Coronary artery (tissue), 2 donors: Measurements from ENCODE around the gene GPC6.

Experiments
- DNase-seq: peaks from one replicate; pipeline ENCODE4 v3.0.0-alpha.2; 2017; ENCODE audit warnings: low spot score
- H3K27ac ChIP-seq, 2 donors: fragments of 200-600 bp; sonication (generic); one replicate each; pipeline ENCODE4 v1.5.1; 2016 to 2019
- H3K4me3 ChIP-seq: fragments of 200-600 bp; sonication (generic); 2 replicates; pipeline ENCODE4 v1.5.1; 2016; ENCODE audit warnings: mild to moderate bottlenecking, moderate library complexity
- CTCF ChIP-seq: fragments of 200-600 bp; sonication (generic); IDR thresholded peaks from one replicate; pipeline ENCODE4 v1.5.1; 2019; ENCODE audit warnings: antibody characterized with exemption

The GPC6 gene

GRCh38 chr13:93715866-93716265 is 489.3 kb downstream of the GPC6 start:
- no peak overlapping the region for H3K27ac ChIP-seq
- no peak overlapping the region for H3K4me3 ChIP-seq
- no peak for DNase-seq
- no peak for TF ChIP-seq CTCF

DNA sequence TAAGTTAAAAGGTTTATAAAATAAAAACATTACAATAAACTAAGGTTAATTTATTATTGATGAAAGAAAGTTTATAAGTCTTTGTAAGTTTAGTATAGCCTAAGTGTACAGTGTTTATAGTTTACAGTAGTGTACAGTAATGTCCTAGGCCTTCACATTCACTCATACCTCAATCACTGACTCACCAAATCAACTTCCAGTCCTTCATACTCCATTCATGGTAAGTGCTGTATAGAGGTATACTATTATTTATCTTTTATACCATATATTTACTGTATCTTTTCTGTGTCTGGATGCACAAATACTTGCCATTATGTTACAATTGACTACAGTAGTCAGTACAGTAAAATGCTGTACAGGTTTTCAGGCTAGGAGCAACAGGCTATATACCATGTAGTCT is 490.0 kb downstream of the GPC6 start:
- TF ChIP-seq CTCF, result no peak
- DNase-seq, result no peak
- Histone ChIP-seq H3K4me3 (no peak overlapping the region), H3K27ac (no peak overlapping the region)

DNA sequence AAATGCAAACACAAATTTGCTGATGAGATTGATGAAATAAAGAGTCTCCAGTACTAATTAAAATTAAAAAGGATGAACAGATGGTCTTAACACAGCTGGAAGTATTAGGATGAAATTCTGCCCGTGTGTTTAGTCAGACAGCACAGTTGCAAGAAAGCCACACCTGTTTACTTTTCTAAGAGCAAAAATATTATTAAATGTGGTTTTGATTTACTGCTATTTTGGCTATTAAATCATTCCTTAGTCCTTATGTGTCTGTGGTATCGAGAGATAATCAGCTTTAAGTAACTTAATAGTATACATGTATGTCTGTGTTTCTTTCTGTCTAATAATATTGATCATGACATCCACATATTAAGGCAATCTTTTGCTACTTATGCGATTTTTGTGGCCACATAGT is 494.9 kb downstream of the GPC6 start:
- no peak for TF ChIP-seq CTCF
- H3K4me3 ChIP-seq, result no peak overlapping the region
- DNase-seq, result no peak
- H3K27ac ChIP-seq, result no peak overlapping the region

DNA sequence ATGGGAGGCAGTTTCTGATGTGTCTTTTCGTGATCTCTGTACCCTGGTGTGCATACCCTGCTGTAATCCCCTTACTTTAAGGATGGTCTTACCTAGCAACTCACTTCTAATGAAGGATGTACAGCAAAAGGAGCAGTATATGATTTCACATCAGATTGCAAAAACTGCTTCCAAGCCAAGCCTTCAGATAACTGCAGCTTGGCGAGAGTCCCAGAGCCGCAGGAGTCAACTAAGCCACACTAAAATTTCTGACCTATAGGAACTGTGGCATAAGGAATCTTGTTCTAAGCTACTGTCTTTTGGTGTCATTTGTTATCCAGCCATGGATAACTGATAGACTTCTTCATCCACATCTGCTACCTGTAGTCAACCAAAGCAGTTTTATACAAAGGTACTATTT is 496.7 kb downstream of the GPC6 start:
- Histone ChIP-seq H3K27ac (no peak overlapping the region), H3K4me3 (no peak overlapping the region)
- no peak for TF ChIP-seq CTCF
- no peak for DNase-seq

DNA sequence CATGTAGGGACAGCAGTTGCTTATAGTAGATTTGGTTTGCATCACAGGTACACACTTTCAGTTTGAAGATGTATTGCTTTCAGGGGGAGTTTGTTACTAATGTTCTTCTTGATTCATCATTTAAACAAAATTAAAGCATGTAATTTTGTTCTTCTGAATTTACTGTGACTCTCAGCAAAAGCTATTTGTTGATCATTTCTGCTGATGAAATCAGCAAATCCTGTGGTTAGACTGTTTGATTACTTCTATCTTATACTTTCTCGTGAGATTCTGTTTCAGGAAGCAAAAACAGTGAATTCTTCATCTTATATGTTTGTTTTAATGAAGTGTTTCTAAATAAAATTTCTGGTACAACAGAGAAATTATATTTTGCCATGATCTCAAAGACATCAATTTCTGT is 497.6 kb downstream of the GPC6 start:
- DNase-seq, result no peak
- H3K27ac ChIP-seq, result no peak overlapping the region
- no peak overlapping the region for H3K4me3 ChIP-seq
- no peak for TF ChIP-seq CTCF

DNA sequence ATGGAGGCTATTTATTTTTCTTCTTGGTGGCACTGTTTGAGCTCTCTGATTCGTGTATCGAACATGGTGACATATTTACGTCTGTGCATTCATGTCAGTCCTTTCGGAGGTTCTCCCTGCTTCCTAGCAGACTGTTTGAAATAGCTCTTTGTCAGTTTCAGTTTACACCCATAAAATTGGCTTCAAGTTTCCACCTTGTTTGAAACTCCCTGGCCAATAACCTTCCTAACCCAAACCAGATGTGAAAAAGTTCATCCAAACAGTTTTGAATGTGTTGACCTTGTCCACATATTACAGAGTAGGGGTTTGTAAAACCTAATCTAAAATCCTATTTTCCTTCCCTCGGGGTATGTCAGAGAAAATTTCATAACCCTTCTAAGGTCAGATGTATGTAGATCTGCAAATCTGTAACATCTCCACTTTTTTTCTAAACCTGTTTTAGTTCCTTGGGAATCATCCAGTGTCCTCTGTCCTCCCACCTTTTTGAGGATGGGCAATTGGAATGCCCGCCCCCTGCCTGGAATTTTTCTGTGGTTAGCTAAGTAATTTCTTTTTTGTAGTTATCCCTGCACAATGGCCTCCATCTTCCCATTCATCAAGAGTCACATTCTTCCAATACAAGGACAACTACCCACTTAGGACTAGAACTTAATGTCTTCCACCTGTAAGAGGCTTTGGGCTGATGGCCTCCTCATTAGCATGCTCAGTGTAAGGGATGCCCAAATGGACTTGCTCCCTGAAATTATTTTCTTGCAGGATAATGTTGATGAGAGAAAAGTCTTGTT is 499.8 kb downstream of the GPC6 start:
- no peak for DNase-seq
- no peak overlapping the region for H3K27ac ChIP-seq
- H3K4me3 ChIP-seq, result no peak overlapping the region
- no peak for TF ChIP-seq CTCF
